Measurements from ENCODE around the gene CSNK1G1. TPM values are rescaled to one million over a fixed set of nuclear protein-coding genes. Genes with fewer than 3 reads are reported as not detected.

Gene CSNK1G1
- total RNA-seq (2021) (16.4 and 19.6 TPM in 2 replicates), Bru-seq, nascent RNA (percentile 80 among the genes with signal in this experiment), BruChase-seq, experiment 1, labeled RNA remaining after a 2-hour chase (percentile 86 among the genes with signal in this experiment), BruChase-seq, experiment 2, labeled RNA remaining after a 6-hour chase (percentile 81 among the genes with signal in this experiment)
- long read RNA-seq, full-length matches to known transcripts, result 2 of 4 reads
- long read RNA-seq, partial matches to known transcripts, result 1 of 4 reads
- long read RNA-seq, other reads (novel, unspliced or antisense), result 1 of 4 reads

DNA sequence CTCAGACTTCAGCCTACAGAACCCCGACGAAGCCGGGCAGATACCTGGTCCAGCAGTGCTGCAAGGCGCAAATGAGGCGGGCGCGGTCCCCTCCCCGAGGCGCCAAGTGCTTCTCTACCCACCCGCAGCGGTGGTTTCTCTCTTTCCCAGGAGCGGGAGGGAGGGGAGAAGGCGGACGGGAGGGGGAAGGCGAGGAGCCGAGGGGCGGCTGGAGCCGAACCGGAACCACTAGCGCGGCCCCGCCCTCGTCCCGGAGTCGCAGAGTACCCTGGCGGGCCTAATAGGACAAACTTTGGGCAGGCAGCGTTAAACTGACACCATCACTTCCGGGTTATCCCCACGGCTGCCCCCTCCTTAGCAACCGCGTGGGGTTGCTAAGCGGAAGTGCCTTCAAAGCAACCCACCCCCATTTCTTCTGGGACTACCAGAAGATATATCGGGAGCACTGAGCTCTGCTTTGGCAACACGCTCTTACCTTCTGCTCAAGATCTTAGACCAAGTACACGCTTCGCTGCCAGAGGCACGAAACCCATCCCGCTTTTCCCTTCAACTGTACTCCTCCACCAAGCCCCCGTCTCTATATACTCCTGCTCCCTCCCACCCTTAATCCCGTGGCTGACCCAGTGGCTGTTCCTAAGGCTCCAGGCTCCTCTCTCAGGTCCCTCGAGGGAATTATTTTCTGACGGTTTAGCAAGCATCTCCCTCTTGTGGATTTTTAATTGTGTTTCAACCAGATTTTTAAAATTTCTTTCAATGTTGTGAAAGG lies at the start of gene CSNK1G1:
Gene CSNK1G1 (minus strand): TSS at position 230 of the 766 bp plus-strand sequence. CDS start 55,674 bp downstream, outside the sequence.
- intact Hi-C loops (cut with micrococcal nuclease; ENCODE audit: unreplicated experiment), result loop anchor here (1.0 kb wide), 3 partner anchors 31 to 193 kb away; partner anchors contain the start of genes PPIB and TRIP4
- H4K20me1 ChIP-seq (ENCODE audit: insufficient read depth), result no peaks in the 10 kb centered on the region
- H3K4me3 ChIP-seq, result peak within 1 kb of the TSS; percentile 82
- TF ChIP-seq, protein P1, sequence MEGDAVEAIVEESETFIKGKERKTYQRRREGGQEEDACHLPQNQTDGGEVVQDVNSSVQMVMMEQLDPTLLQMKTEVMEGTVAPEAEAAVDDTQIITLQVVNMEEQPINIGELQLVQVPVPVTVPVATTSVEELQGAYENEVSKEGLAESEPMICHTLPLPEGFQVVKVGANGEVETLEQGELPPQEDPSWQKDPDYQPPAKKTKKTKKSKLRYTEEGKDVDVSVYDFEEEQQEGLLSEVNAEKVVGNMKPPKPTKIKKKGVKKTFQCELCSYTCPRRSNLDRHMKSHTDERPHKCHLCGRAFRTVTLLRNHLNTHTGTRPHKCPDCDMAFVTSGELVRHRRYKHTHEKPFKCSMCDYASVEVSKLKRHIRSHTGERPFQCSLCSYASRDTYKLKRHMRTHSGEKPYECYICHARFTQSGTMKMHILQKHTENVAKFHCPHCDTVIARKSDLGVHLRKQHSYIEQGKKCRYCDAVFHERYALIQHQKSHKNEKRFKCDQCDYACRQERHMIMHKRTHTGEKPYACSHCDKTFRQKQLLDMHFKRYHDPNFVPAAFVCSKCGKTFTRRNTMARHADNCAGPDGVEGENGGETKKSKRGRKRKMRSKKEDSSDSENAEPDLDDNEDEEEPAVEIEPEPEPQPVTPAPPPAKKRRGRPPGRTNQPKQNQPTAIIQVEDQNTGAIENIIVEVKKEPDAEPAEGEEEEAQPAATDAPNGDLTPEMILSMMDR (conservative IDR thresholded peaks at IDR 0.05), result peak; percentile 61
- TF ChIP-seq EZH2 (IDR thresholded peaks at IDR 0.05; ENCODE audit: low read depth), result no peak
- no peaks in the 10 kb centered on the region for H3K27me3 ChIP-seq (ENCODE audit: insufficient read depth, low read depth)
- no TSS peak for BruUV-seq (replicated peaks)
- H3K4me2 ChIP-seq, result peak within 1 kb of the TSS; percentile 82
- H3K4me1 ChIP-seq (replicated peaks; ENCODE audit: insufficient read depth), result peaks cover 6% of the 10 kb centered on the region
- H3K79me2 ChIP-seq (ENCODE audit: low read depth), result peaks cover 36% of the 10 kb centered on the region
- ChIA-PET CTCF (interaction anchor here (0.7 kb wide), 1 partner anchor 146 kb away, joined by 3 read pairs; no protein-coding TSS in a partner anchor), POLR2A (ENCODE audit: unreplicated experiment) (interaction anchor here (0.5 to 0.7 kb wide), 3 partner anchors 25 to 1399 kb away, joined by 3 to 6 read pairs (median 3); no protein-coding TSS in a partner anchor)
- peak; percentile 88 to 95 for DNase-seq
- peak within 1 kb of the TSS; percentile 93 for H2AFZ ChIP-seq
- H3K36me3 ChIP-seq (ENCODE audit: low read depth), result no peaks in the 10 kb centered on the region
- peaks cover 11% of the 10 kb centered on the region; the same call in 1 of the 2 replicates for H3F3A ChIP-seq (ENCODE audit: insufficient read depth, low read depth)
- H3K27ac ChIP-seq, result peak within 1 kb of the TSS; percentile 58
- H3K9me3 ChIP-seq (ENCODE audit: insufficient read depth, low read depth), result no peaks in the 10 kb centered on the region
- no peaks in the 10 kb centered on the region for H3K9me2 ChIP-seq (ENCODE audit: insufficient read depth)

DNA sequence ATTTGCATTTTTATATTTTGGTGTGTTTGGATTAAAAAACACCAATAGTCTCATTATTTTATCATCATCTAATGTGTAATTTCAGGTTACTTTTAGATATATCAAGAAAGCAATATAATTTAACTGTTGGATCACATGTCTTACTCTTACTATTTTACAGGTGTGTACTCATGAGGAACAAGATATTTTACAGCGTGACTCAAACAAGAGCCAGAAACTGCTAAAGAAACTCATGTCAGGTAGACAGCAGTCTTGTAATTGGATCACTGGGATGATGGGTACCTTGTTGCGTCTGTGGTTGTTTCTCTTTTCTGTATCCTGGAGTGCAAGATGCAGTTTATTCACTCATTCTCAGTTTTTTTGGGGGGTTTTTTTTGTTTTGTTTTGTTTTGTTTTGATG lies 44.6 kb upstream of the CSNK1G1 start:
- H3K36me3 ChIP-seq (ENCODE audit: low read depth), result no peaks in the 10 kb centered on the region
- intact Hi-C loops (cut with micrococcal nuclease; ENCODE audit: unreplicated experiment), result no loop called here
- H3K4me2 ChIP-seq, result no peak overlapping the region
- CTCF ChIA-PET, result no interaction called here
- no peaks in the 10 kb centered on the region for H4K20me1 ChIP-seq (ENCODE audit: insufficient read depth)
- no peaks in the 10 kb centered on the region for H3K27me3 ChIP-seq (ENCODE audit: insufficient read depth, low read depth)
- DNase-seq, result no peak
- no peaks in the 10 kb centered on the region for H3K9me3 ChIP-seq (ENCODE audit: insufficient read depth, low read depth)
- H3F3A ChIP-seq (ENCODE audit: insufficient read depth, low read depth), result no peaks in the 10 kb centered on the region
- TF ChIP-seq EZH2 (IDR thresholded peaks at IDR 0.05; ENCODE audit: low read depth), result no peak
- TF ChIP-seq, protein P1 (conservative IDR thresholded peaks at IDR 0.05), result no peak
- no TSS peak for BruUV-seq (replicated peaks)
- peaks cover 4% of the 10 kb centered on the region for H3K4me1 ChIP-seq (replicated peaks; ENCODE audit: insufficient read depth)
- H3K4me3 ChIP-seq, result no peak overlapping the region
- POLR2A ChIA-PET (ENCODE audit: unreplicated experiment), result no interaction called here
- H3K9me2 ChIP-seq (ENCODE audit: insufficient read depth), result no peaks in the 10 kb centered on the region
- no peaks in the 10 kb centered on the region for H3K79me2 ChIP-seq (ENCODE audit: low read depth)
- no peak overlapping the region for H2AFZ ChIP-seq
- H3K27ac ChIP-seq, result no peak overlapping the region

DNA sequence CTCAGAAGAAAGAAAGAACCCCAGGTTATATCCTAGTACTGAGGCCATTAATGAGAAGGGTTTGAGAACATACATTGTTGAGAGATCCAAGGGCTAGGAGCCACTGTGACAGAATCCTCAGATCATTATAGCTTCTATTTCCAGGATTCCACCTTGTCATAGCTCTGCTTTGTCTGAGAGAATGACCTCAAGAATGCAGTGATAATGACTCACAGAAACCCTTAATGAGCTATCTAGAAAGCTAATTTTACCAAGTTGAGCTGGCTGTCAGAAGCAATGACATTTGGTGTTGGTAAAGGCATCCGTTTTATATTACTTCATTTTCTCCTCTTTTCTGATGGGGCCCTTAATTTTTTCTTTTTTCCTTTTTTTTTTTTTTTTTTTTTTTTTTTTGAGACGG lies 42.6 kb upstream of the CSNK1G1 start:
- no peaks in the 10 kb centered on the region for H3F3A ChIP-seq (ENCODE audit: insufficient read depth, low read depth)
- no TSS peak for BruUV-seq (replicated peaks)
- H3K79me2 ChIP-seq (ENCODE audit: low read depth), result no peaks in the 10 kb centered on the region
- H2AFZ ChIP-seq, result no peak overlapping the region
- no peak overlapping the region for H3K27ac ChIP-seq
- no peaks in the 10 kb centered on the region for H3K4me1 ChIP-seq (replicated peaks; ENCODE audit: insufficient read depth)
- TF ChIP-seq, protein P1 (conservative IDR thresholded peaks at IDR 0.05), result no peak
- no peak for TF ChIP-seq EZH2 (IDR thresholded peaks at IDR 0.05; ENCODE audit: low read depth)
- H3K4me3 ChIP-seq, result no peak overlapping the region
- DNase-seq, result no peak
- H4K20me1 ChIP-seq (ENCODE audit: insufficient read depth), result no peaks in the 10 kb centered on the region
- no peaks in the 10 kb centered on the region for H3K36me3 ChIP-seq (ENCODE audit: low read depth)
- no peaks in the 10 kb centered on the region for H3K9me3 ChIP-seq (ENCODE audit: insufficient read depth, low read depth)
- H3K27me3 ChIP-seq (ENCODE audit: insufficient read depth, low read depth), result no peaks in the 10 kb centered on the region
- H3K9me2 ChIP-seq (ENCODE audit: insufficient read depth), result no peaks in the 10 kb centered on the region
- ChIA-PET CTCF (interaction anchor here (0.7 to 0.8 kb wide), 2 partner anchors 11 to 495 kb away, joined by 7 to 11 read pairs; no protein-coding TSS in a partner anchor), POLR2A (ENCODE audit: unreplicated experiment) (interaction anchor here (0.7 kb wide), 3 partner anchors 28 to 907 kb away, joined by 5 to 14 read pairs (median 8); no protein-coding TSS in a partner anchor)
- intact Hi-C loops (cut with micrococcal nuclease; ENCODE audit: unreplicated experiment), result no loop called here
- H3K4me2 ChIP-seq, result no peak overlapping the region
